Activated T-helper 2 cell treated with anti-CD3 and anti-CD28 coated beads, Interferon-gamma antibody, Interleukin-2, Interleukin-4, amounts not matched to agents 10 μg/mL and 5 μg/mL and 100 μg/mL, durations not matched to agents 14 hours and 24 hours and 36 hours (primary cell): Measurements from ENCODE around the gene RSPH1. TPM values are rescaled to one million over a fixed set of nuclear protein-coding genes. Genes with fewer than 3 reads are reported as not detected.

Source experiments
- DNase-seq: peaks from one replicate; pipeline ENCODE4 v3.0.0; 2021; ENCODE audit warnings: low spot score
- H3K27ac Mint-ChIP-seq: one replicate; pipeline ENCODE4 v1.8.0; 2021; ENCODE audit warnings: mixed read lengths
- H3K27me3 Mint-ChIP-seq: one replicate; pipeline ENCODE4 v1.8.0; 2021; ENCODE audit warnings: low read depth, mixed read lengths
- H3K36me3 Mint-ChIP-seq: one replicate; pipeline ENCODE4 v1.8.0; 2021; ENCODE audit warnings: low read depth, mixed read lengths
- H3K4me1 Mint-ChIP-seq: one replicate; pipeline ENCODE4 v1.8.0; 2021; ENCODE audit warnings: low read depth, mixed read lengths
- H3K4me3 Mint-ChIP-seq: one replicate; pipeline ENCODE4 v1.8.0; 2021; ENCODE audit warnings: low read depth, mild to moderate bottlenecking, moderate library complexity, mixed read lengths
- H3K9me3 Mint-ChIP-seq: one replicate; pipeline ENCODE4 v1.8.0; 2021; ENCODE audit warnings: mixed read lengths
- intact Hi-C: fragments of 100-400 bp; cut with micrococcal nuclease; formaldehyde crosslinking; loops from one replicate; pipeline ENCODE4 v1.15.1; 2023
- total RNA-seq: library from RNA; stranded (reverse); gene quantifications from 2 replicates; pipeline ENCODE4 v1.2.3, GENCODE V29; 2022

The RSPH1 gene
- total RNA-seq, 1 donor from 2014 or later: not detected

GRCh38 chr21:42441963-42442362 is 54.1 kb downstream of the RSPH1 start:
- Mint-ChIP-seq H3K4me1 (peaks cover 61% of the 10 kb centered on the region), H3K27me3 (no peaks in the 10 kb centered on the region), H3K27ac (peak overlapping the region; percentile 81), H3K36me3 (peaks cover 99% of the 10 kb centered on the region), H3K4me3 (no peak overlapping the region), H3K9me3 (peaks cover 4% of the 10 kb centered on the region)
- intact Hi-C loops: loop anchor here (2.0 kb wide), 1 partner anchor 39 kb away; the partner anchor contains the start of gene UBASH3A
- no peak for DNase-seq

GRCh38 chr21:42440187-42440792 is 55.7 kb downstream of the RSPH1 start:
- H3K4me1 Mint-ChIP-seq: peaks cover 61% of the 10 kb centered on the region
- peaks cover 12% of the 10 kb centered on the region for H3K9me3 Mint-ChIP-seq
- peak overlapping the region; percentile 96 for H3K27ac Mint-ChIP-seq
- H3K4me3 Mint-ChIP-seq: peak overlapping the region; percentile 14
- no peak for DNase-seq
- intact Hi-C loops: loop anchor here (1.0 to 2.0 kb wide), 2 partner anchors 17 to 37 kb away; partner anchors contain the start of gene UBASH3A
- H3K27me3 Mint-ChIP-seq: no peaks in the 10 kb centered on the region
- H3K36me3 Mint-ChIP-seq: peaks cover 99% of the 10 kb centered on the region

GRCh38 chr21:42439284-42440186 is 56.5 kb downstream of the RSPH1 start:
- intact Hi-C loops: loop anchor here (1.0 to 2.0 kb wide), 2 partner anchors 16 to 37 kb away; partner anchors contain the start of gene UBASH3A
- no peak for DNase-seq
- Mint-ChIP-seq H3K4me1 (peaks cover 67% of the 10 kb centered on the region), H3K36me3 (peaks cover 99% of the 10 kb centered on the region), H3K4me3 (peak overlapping the region; percentile 15), H3K9me3 (peaks cover 13% of the 10 kb centered on the region), H3K27me3 (no peaks in the 10 kb centered on the region), H3K27ac (peak overlapping the region; percentile 96)

- Mint-ChIP-seq H3K36me3 (peaks cover 100% of the 10 kb centered on the region), H3K27me3 (no peaks in the 10 kb centered on the region), H3K4me1 (peaks cover 75% of the 10 kb centered on the region), H3K4me3 (no peak overlapping the region), H3K9me3 (peaks cover 13% of the 10 kb centered on the region), H3K27ac (peak overlapping the region; percentile 96)
- intact Hi-C loops: no loop called here
- DNase-seq: no peak
Observed at GRCh38 chr21:42438316-42439205, 57.5 kb downstream of the RSPH1 start.

- Mint-ChIP-seq H3K36me3 (peaks cover 100% of the 10 kb centered on the region), H3K4me1 (peaks cover 81% of the 10 kb centered on the region), H3K27me3 (no peaks in the 10 kb centered on the region), H3K4me3 (no peak overlapping the region), H3K27ac (peak overlapping the region; percentile 64), H3K9me3 (peaks cover 14% of the 10 kb centered on the region)
- DNase-seq: no peak
- intact Hi-C loops: no loop called here
Observed at GRCh38 chr21:42437786-42438185, 58.2 kb downstream of the RSPH1 start.

GRCh38 chr21:42436914-42437313 is 59.1 kb downstream of the RSPH1 start:
- H3K27ac Mint-ChIP-seq: peak overlapping the region; percentile 48
- H3K4me3 Mint-ChIP-seq: no peak overlapping the region
- H3K4me1 Mint-ChIP-seq: peaks cover 82% of the 10 kb centered on the region
- H3K36me3 Mint-ChIP-seq: peaks cover 100% of the 10 kb centered on the region
- no peak for DNase-seq
- intact Hi-C loops: no loop called here
- no peaks in the 10 kb centered on the region for H3K27me3 Mint-ChIP-seq
- H3K9me3 Mint-ChIP-seq: peaks cover 23% of the 10 kb centered on the region

GRCh38 chr21:42435833-42436232 is 60.2 kb downstream of the RSPH1 start:
- no peak for DNase-seq
- H3K27ac Mint-ChIP-seq: no peak overlapping the region
- peaks cover 100% of the 10 kb centered on the region for H3K36me3 Mint-ChIP-seq
- H3K4me1 Mint-ChIP-seq: peaks cover 77% of the 10 kb centered on the region
- intact Hi-C loops: no loop called here
- no peak overlapping the region for H3K4me3 Mint-ChIP-seq
- H3K9me3 Mint-ChIP-seq: peaks cover 30% of the 10 kb centered on the region
- no peaks in the 10 kb centered on the region for H3K27me3 Mint-ChIP-seq

GRCh38 chr21:42435401-42435800 is 60.6 kb downstream of the RSPH1 start:
- Mint-ChIP-seq H3K4me3 (no peak overlapping the region), H3K4me1 (peaks cover 72% of the 10 kb centered on the region), H3K27me3 (no peaks in the 10 kb centered on the region), H3K27ac (peak overlapping the region; percentile 68), H3K9me3 (peaks cover 30% of the 10 kb centered on the region), H3K36me3 (peaks cover 100% of the 10 kb centered on the region)
- intact Hi-C loops: no loop called here
- DNase-seq: no peak

GRCh38 chr21:42434884-42435283 is 61.1 kb downstream of the RSPH1 start:
- Mint-ChIP-seq H3K4me3 (no peak overlapping the region), H3K36me3 (peaks cover 100% of the 10 kb centered on the region), H3K4me1 (peaks cover 67% of the 10 kb centered on the region), H3K27ac (peak overlapping the region; percentile 68), H3K27me3 (no peaks in the 10 kb centered on the region), H3K9me3 (peaks cover 29% of the 10 kb centered on the region)
- no peak for DNase-seq
- intact Hi-C loops: loop anchor here (1.0 kb wide), 1 partner anchor 10 kb away; no protein-coding TSS in a partner anchor

GRCh38 chr21:42433946-42434551 is 62.0 kb downstream of the RSPH1 start:
- Mint-ChIP-seq H3K36me3 (peaks cover 100% of the 10 kb centered on the region), H3K27me3 (no peaks in the 10 kb centered on the region), H3K4me1 (peaks cover 59% of the 10 kb centered on the region), H3K4me3 (no peak overlapping the region), H3K27ac (peak overlapping the region; percentile 69), H3K9me3 (peaks cover 25% of the 10 kb centered on the region)
- intact Hi-C loops: loop anchor here (1.0 kb wide), 1 partner anchor 9 kb away; no protein-coding TSS in a partner anchor
- DNase-seq: no peak

- Mint-ChIP-seq H3K27me3 (no peaks in the 10 kb centered on the region), H3K4me3 (no peak overlapping the region), H3K36me3 (peaks cover 93% of the 10 kb centered on the region), H3K4me1 (peaks cover 49% of the 10 kb centered on the region), H3K9me3 (peaks cover 25% of the 10 kb centered on the region), H3K27ac (peak overlapping the region; percentile 67)
- DNase-seq: no peak
- intact Hi-C loops: no loop called here
Observed at GRCh38 chr21:42432695-42433094, 63.3 kb downstream of the RSPH1 start.

- H3K36me3 Mint-ChIP-seq: peaks cover 78% of the 10 kb centered on the region
- intact Hi-C loops: no loop called here
- peaks cover 50% of the 10 kb centered on the region for H3K4me1 Mint-ChIP-seq
- peaks cover 25% of the 10 kb centered on the region for H3K9me3 Mint-ChIP-seq
- DNase-seq: no peak
- no peak overlapping the region for H3K4me3 Mint-ChIP-seq
- H3K27ac Mint-ChIP-seq: no peak overlapping the region
- no peaks in the 10 kb centered on the region for H3K27me3 Mint-ChIP-seq
Observed at GRCh38 chr21:42431196-42431595, 64.8 kb downstream of the RSPH1 start.
